Activated CD8-positive, alpha-beta memory T cell treated with anti-CD3 and anti-CD28 coated beads, Interleukin-2, amount 50 U/mL, for 24 hours (primary cell): Measurements from ENCODE around the gene UBE2G1.
"Not testable (repeated sequence)": the region's sequence is repeated elsewhere in the genome, so short reads cannot be mapped to it uniquely, and the experiment has no call there.

Experiments
- DNase-seq: peaks from one replicate; pipeline ENCODE4 v3.0.0-alpha.2; 2020; ENCODE audit errors: extremely low read depth

Gene UBE2G1

GRCh38 chr17:4366327-4367063, at the start of gene UBE2G1:
Gene UBE2G1 (minus strand): TSS chr17:4366675. CDS start chr17:4366316, 359 bp downstream.
- peak; percentile 97 for DNase-seq

GRCh38 chr17:4412933-4413831, 46.7 kb upstream of the UBE2G1 start:
- DNase-seq, result peak; percentile 81

GRCh38 chr17:4411201-4411600, 44.7 kb upstream of the UBE2G1 start:
- DNase-seq, result no peak

GRCh38 chr17:4409659-4410058, 43.2 kb upstream of the UBE2G1 start:
- no peak for DNase-seq

GRCh38 chr17:4407851-4408250, 41.4 kb upstream of the UBE2G1 start:
- no peak for DNase-seq

GRCh38 chr17:4407216-4407615, 40.7 kb upstream of the UBE2G1 start:
- DNase-seq, result no peak

- no peak for DNase-seq
Observed at GRCh38 chr17:4406386-4406785, 39.9 kb upstream of the UBE2G1 start.

- no peak for DNase-seq
Observed at GRCh38 chr17:4405699-4406098, 39.2 kb upstream of the UBE2G1 start.

- DNase-seq, result no peak
Observed at GRCh38 chr17:4405038-4405669, 38.7 kb upstream of the UBE2G1 start.

- no peak for DNase-seq
Observed at GRCh38 chr17:4397840-4398239, 31.4 kb upstream of the UBE2G1 start.

- no peak for DNase-seq
Observed at GRCh38 chr17:4395111-4395478, 28.6 kb upstream of the UBE2G1 start.

- no peak for DNase-seq
Observed at GRCh38 chr17:4394208-4395110, 28.0 kb upstream of the UBE2G1 start.

- DNase-seq, result no peak
Observed at GRCh38 chr17:4393806-4394205, 27.3 kb upstream of the UBE2G1 start.

- DNase-seq, result no peak
Observed at GRCh38 chr17:4389079-4389478, 22.6 kb upstream of the UBE2G1 start.

GRCh38 chr17:4387137-4387536, 20.7 kb upstream of the UBE2G1 start:
- no peak for DNase-seq

- DNase-seq, result no peak
Observed at GRCh38 chr17:4386406-4386805, 19.9 kb upstream of the UBE2G1 start.

- DNase-seq, result no peak
Observed at GRCh38 chr17:4381690-4382671, 15.5 kb upstream of the UBE2G1 start.

- no peak for DNase-seq
Observed at GRCh38 chr17:4378626-4379025, 12.2 kb upstream of the UBE2G1 start.

GRCh38 chr17:4377247-4377646, 10.8 kb upstream of the UBE2G1 start:
- not testable (repeated sequence) for DNase-seq

GRCh38 chr17:4375796-4376440, 9.4 kb upstream of the UBE2G1 start:
- not testable (repeated sequence) for DNase-seq
